22Rv1 (cell line): Measurements from ENCODE around the gene PADI6.
"Not testable (repeated sequence)": the region's sequence is repeated elsewhere in the genome, so short reads cannot be mapped to it uniquely, and the experiment has no call there.

ENCODE experiments used
- ZFX ChIP-seq: fragments of 450-650 bp; IDR thresholded peaks from 2 replicates; pipeline ENCODE4 v1.6.1; 2017; ENCODE audit warnings: antibody characterized with exemption, borderline replicate concordance
- TF ChIP-seq, protein P1 (sequence below): fragments of 450-650 bp; IDR thresholded peaks from 2 replicates; pipeline ENCODE4 v1.5.1; 2017; ENCODE audit warnings: mild to moderate bottlenecking

DNA sequence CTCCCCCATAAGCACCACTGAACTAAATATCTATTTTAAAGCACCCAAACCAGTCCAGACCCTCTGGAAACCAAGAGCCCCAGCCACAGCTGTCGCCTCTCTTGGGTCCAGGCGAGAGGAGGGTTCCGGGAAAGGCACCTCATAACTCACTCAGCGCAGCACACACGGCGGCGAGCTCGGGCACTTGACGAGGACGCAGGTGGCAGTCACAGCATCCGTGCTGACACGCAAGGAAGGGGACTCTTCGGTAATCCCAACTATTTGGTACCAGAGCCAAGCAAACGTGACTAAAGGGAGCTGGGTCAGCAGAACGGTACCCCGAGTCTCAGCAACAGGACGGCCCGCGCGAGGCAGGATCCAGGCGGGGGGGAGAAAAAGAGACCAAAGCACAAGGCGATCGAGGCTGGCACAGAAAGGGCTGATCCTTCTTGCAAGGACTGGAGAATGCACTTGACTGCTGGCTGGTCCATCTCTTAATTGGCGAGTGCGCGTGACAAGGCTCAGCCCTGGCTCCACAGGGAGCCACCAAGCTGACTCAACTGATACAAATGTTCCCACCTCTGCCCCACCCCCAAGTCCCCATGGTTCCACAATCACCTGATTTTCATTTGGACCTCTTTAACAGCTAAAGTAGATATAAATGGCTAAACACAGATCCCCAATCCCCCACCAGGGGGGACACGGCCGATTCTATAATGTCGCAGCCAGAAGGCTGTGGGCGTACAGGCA lies 36.0 kb downstream of the PADI6 start:
- TF ChIP-seq, protein P1, sequence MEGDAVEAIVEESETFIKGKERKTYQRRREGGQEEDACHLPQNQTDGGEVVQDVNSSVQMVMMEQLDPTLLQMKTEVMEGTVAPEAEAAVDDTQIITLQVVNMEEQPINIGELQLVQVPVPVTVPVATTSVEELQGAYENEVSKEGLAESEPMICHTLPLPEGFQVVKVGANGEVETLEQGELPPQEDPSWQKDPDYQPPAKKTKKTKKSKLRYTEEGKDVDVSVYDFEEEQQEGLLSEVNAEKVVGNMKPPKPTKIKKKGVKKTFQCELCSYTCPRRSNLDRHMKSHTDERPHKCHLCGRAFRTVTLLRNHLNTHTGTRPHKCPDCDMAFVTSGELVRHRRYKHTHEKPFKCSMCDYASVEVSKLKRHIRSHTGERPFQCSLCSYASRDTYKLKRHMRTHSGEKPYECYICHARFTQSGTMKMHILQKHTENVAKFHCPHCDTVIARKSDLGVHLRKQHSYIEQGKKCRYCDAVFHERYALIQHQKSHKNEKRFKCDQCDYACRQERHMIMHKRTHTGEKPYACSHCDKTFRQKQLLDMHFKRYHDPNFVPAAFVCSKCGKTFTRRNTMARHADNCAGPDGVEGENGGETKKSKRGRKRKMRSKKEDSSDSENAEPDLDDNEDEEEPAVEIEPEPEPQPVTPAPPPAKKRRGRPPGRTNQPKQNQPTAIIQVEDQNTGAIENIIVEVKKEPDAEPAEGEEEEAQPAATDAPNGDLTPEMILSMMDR, result not testable (repeated sequence)
- not testable (repeated sequence) for TF ChIP-seq ZFX
